Measurements from ENCODE around the gene INTS1.

DNA sequence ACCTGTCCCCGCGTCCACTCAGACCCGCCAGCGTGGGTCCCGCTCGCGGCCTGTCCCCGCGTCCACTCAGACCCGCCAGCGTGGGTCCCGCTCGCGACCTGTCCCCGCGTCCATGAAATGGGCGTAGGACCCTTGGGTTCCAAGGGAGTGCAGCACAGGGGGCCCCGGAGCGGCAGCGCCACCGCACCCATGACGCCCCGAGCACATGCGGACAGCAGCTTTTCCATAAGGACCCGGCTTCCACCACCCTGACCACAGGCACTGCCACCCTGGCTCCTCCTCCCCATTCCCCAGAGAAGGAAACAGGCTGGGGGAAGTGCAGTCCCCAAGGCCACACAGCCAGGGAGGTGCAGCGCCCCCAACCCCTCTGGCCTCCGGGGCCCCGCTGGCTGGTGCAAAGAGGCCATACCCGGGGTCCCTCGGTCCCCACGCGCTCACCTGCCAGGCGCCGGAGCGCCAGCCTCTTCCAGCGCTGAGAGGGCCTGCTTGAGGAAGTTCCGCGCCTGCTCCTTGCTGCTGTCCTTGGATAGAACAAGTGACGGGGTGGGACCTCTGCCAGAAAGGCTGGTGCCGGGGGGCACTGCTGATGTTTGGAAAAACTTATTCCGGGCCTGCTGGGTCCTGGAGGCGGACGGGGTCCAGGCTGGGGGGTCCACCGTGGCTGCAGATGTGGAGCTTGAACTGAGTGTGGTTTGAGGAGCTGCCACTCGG, 59.8 kb downstream of the INTS1 start:
- no peak for TF ChIP-seq HDAC2 (IDR thresholded peaks at IDR 0.05)
- TF ChIP-seq, protein P1, sequence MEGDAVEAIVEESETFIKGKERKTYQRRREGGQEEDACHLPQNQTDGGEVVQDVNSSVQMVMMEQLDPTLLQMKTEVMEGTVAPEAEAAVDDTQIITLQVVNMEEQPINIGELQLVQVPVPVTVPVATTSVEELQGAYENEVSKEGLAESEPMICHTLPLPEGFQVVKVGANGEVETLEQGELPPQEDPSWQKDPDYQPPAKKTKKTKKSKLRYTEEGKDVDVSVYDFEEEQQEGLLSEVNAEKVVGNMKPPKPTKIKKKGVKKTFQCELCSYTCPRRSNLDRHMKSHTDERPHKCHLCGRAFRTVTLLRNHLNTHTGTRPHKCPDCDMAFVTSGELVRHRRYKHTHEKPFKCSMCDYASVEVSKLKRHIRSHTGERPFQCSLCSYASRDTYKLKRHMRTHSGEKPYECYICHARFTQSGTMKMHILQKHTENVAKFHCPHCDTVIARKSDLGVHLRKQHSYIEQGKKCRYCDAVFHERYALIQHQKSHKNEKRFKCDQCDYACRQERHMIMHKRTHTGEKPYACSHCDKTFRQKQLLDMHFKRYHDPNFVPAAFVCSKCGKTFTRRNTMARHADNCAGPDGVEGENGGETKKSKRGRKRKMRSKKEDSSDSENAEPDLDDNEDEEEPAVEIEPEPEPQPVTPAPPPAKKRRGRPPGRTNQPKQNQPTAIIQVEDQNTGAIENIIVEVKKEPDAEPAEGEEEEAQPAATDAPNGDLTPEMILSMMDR (IDR thresholded peaks at IDR 0.05) = no peak

All from A549 (cell line).